Gastrocnemius medialis (tissue), 4 donors: ENCODE data around the gene CCDC141.

Experiments
- CTCF ChIP-seq, 5 experiments: fragments of 450-650 bp in 3 of 5; fragments of 200-600 bp in 2 of 5; sonication (generic) in 2 of 5; IDR thresholded peaks in 4 of 5; conservative IDR thresholded peaks in 1 of 5; 1 replicate in 4 of 5; 2 replicates in 1 of 5; pipeline ENCODE4 v1.5.1; 2016 to 2019; ENCODE audit warnings: antibody characterized with exemption in 5 of 5, mild to moderate bottlenecking in 3 of 5, moderate library complexity in 3 of 5
- POLR2A ChIP-seq, 2 donors: fragments of 450-650 bp; IDR thresholded peaks; one replicate each; pipeline ENCODE4 v1.6.1; 2017; ENCODE audit warnings: antibody characterized with exemption in 2 of 2, mild to moderate bottlenecking in 2 of 2, moderate library complexity in 2 of 2

- TF ChIP-seq CTCF (IDR thresholded peaks at IDR 0.05 in 4 of 5, conservative IDR thresholded peaks at IDR 0.05 in 1 of 5) = no peak
- TF ChIP-seq POLR2A (IDR thresholded peaks at IDR 0.05) = peak; percentile 40 to 41
These were observed 185.9 kb downstream of the CCDC141 start for GRCh38 chr2:178863856-178864620.
